HL-60 (cell line): ENCODE data around the gene SNRNP70.

Experiments used
- DNase-seq, 2 experiments: peaks; one replicate each; pipeline ENCODE4 v3.0.0-alpha.2; 2010 to 2020; ENCODE audit warnings: low read depth in 1 of 2, low spot score in 1 of 2
- H3K27ac ChIP-seq: fragments of 250-450 bp; sonication (Bioruptor Pico); replicated peaks from 2 replicates; pipeline ENCODE4 v1.5.1; 2020; ENCODE audit warnings: mild to moderate bottlenecking, moderate library complexity
- H3K27me3 ChIP-seq: fragments of 250-450 bp; sonication (Bioruptor Pico); 2 replicates; pipeline ENCODE4 v1.5.1; 2021; ENCODE audit warnings: mild to moderate bottlenecking, moderate library complexity; ENCODE audit not compliant: insufficient read depth, poor library complexity, severe bottlenecking
- H3K4me3 ChIP-seq: replicated peaks from 2 replicates; pipeline ENCODE4 v1.5.1; 2011; ENCODE audit warnings: mild to moderate bottlenecking, control low read depth, low read length; ENCODE audit not compliant: insufficient read depth
- GABPA ChIP-seq: IDR thresholded peaks from 2 replicates; pipeline ENCODE4 v1.6.1; 2012; ENCODE audit warnings: low read depth
- POLR2AphosphoS5 ChIP-seq: IDR thresholded peaks from 2 replicates; pipeline ENCODE4 v1.6.1; 2012; ENCODE audit warnings: low read depth
- SPI1 ChIP-seq: IDR thresholded peaks from 2 replicates; pipeline ENCODE4 v1.6.1; 2012; ENCODE audit warnings: low read depth, mild to moderate bottlenecking, borderline replicate concordance
- TF ChIP-seq, protein P1 (sequence below): IDR thresholded peaks from 2 replicates; pipeline ENCODE4 v1.6.1; 2012; ENCODE audit warnings: low read depth; ENCODE audit not compliant: insufficient replicate concordance
- TF ChIP-seq, protein P2 (sequence below): IDR thresholded peaks from one replicate; pipeline ENCODE4 v1.5.1; 2011; ENCODE audit warnings: low read length, control low read depth, inconsistent platforms; ENCODE audit not compliant: insufficient read depth

Gene SNRNP70

DNA sequence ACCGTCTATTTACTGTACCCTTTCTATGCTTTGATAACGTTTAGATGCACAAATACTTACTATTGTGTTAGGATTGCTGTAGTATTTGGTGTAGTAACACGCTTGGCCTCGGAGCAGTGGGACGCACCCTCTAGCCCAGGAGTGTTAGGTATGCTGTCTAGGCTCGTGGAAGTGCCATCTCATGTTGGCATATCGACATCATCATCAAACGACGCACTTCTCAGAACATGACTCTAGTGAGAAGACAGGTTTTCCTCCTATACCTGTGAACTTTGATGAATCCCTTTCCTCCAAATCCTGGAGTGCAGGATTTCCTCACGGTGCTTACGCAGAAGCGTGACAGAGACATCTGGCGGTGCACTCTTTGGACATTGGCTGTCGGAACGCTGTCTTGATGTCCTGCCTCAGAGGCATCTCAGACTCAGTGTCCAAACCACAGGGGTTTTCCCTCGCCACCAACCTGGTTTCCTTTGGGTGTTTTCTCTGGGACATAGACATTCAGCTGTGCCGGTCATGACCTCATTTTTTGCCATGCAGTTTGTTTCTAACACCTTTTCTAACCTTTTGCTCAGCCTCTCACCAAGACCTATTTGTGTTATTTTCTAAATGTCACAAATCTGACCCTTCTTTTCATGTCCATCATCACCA lies 6.3 kb downstream of the SNRNP70 start:
- DNase-seq: no peak
- no peaks in the 10 kb centered on the region for H3K27me3 ChIP-seq
- H3K4me3 ChIP-seq: no peak overlapping the region
- no peak overlapping the region for H3K27ac ChIP-seq
- TF ChIP-seq, protein P1, sequence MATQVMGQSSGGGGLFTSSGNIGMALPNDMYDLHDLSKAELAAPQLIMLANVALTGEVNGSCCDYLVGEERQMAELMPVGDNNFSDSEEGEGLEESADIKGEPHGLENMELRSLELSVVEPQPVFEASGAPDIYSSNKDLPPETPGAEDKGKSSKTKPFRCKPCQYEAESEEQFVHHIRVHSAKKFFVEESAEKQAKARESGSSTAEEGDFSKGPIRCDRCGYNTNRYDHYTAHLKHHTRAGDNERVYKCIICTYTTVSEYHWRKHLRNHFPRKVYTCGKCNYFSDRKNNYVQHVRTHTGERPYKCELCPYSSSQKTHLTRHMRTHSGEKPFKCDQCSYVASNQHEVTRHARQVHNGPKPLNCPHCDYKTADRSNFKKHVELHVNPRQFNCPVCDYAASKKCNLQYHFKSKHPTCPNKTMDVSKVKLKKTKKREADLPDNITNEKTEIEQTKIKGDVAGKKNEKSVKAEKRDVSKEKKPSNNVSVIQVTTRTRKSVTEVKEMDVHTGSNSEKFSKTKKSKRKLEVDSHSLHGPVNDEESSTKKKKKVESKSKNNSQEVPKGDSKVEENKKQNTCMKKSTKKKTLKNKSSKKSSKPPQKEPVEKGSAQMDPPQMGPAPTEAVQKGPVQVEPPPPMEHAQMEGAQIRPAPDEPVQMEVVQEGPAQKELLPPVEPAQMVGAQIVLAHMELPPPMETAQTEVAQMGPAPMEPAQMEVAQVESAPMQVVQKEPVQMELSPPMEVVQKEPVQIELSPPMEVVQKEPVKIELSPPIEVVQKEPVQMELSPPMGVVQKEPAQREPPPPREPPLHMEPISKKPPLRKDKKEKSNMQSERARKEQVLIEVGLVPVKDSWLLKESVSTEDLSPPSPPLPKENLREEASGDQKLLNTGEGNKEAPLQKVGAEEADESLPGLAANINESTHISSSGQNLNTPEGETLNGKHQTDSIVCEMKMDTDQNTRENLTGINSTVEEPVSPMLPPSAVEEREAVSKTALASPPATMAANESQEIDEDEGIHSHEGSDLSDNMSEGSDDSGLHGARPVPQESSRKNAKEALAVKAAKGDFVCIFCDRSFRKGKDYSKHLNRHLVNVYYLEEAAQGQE: no peak
- TF ChIP-seq POLR2AphosphoS5: no peak
- TF ChIP-seq, protein P2, sequence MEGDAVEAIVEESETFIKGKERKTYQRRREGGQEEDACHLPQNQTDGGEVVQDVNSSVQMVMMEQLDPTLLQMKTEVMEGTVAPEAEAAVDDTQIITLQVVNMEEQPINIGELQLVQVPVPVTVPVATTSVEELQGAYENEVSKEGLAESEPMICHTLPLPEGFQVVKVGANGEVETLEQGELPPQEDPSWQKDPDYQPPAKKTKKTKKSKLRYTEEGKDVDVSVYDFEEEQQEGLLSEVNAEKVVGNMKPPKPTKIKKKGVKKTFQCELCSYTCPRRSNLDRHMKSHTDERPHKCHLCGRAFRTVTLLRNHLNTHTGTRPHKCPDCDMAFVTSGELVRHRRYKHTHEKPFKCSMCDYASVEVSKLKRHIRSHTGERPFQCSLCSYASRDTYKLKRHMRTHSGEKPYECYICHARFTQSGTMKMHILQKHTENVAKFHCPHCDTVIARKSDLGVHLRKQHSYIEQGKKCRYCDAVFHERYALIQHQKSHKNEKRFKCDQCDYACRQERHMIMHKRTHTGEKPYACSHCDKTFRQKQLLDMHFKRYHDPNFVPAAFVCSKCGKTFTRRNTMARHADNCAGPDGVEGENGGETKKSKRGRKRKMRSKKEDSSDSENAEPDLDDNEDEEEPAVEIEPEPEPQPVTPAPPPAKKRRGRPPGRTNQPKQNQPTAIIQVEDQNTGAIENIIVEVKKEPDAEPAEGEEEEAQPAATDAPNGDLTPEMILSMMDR: no peak

DNA sequence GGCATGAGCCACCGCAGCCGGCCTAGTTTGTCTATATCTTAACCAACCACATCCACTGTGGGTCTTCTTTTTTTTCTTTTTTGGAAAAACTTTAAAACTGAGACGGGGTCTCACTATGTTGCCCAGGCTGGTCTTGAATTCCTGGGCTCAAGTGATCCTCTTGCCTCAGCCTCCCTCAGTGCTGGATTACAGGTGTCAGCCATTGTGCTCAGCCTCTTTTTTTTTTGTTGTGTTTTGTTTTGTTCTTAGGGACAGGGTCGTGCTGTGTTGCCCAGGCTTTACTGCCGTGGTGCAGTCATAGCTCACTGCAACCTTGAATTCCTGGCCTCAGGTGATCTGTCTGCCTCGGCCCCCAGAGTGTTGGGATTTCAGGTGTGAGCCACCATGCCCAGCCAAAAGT lies 7.4 kb downstream of the SNRNP70 start:
- Histone ChIP-seq H3K27ac (no peak overlapping the region), H3K4me3 (no peak overlapping the region)
- TF ChIP-seq POLR2AphosphoS5 (no peak), GABPA (no peak), SPI1 (no peak)
- TF ChIP-seq, protein P1: no peak
- TF ChIP-seq, protein P2: no peak

DNA sequence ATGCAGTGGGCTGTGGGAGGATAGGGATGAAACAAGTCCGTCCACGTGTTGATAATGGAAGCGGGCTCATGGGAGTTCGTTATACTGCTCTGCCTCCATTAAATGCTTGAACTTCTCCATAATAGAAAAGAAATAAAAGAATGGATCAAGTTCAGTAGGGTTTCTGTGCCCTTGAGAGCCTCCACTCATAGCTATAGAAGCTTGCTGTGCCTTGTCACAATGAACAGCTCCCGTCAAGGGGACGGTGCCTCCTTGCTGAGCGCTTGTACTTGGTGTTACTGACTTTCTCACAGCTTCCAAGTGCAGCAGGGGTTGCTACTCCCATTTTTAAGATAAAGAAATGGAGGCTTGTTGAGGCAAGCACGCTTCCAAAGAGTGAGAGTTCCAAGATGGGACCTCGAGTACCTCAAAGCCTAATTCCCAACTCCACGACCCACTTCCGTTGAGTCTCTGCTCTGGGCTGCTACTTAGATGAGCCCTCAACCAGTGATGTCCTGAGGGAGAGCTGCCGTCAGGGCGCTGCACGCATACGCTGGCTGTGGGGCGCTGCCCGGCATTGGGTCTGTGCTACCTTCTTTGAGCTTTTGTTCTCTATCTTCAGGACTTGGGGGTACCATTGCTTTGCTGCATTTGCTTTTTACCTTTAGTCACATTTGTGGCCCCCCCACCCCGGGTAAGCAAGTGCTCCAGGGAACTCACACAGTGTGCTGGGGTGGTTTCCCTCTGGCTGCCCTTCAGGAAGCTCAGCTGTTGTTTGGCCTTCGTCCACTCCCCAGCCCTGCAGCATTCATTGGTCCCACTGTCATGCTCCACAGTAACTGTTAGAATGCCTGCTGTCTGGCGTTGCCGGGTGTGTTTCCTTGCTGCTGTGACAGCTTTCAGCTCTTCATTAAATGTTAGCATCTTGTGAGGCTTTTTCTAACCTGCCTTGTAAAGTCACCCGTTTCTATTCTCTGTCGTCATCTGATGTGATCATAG lies 9.5 kb downstream of the SNRNP70 start:
- Histone ChIP-seq H3K27me3 (no peaks in the 10 kb centered on the region), H3K27ac (no peak overlapping the region), H3K4me3 (no peak overlapping the region)
- no peak for DNase-seq
- TF ChIP-seq, protein P1: no peak
- peak; percentile 25; the same call in 1 of the 2 replicates for TF ChIP-seq POLR2AphosphoS5

More for the DNA sequence above, 7.4 kb downstream of the SNRNP70 start:
- DNase-seq: no peak
- no peaks in the 10 kb centered on the region for H3K27me3 ChIP-seq
